Thymus (tissue), 11 donors: ENCODE results near the gene BRIP1. TPM values are rescaled to one million over a fixed set of nuclear protein-coding genes. Genes with fewer than 3 reads are reported as not detected.

Experiments
- DNase-seq, 9 donors: peaks; one replicate each; pipeline ENCODE4 v3.0.0-alpha.2; 2013; ENCODE audit warnings: low spot score in 9 of 9, low read depth in 6 of 9, missing footprints in 1 of 9
- H3K27ac ChIP-seq, 2 donors: one replicate each; pipeline ENCODE4 v1.5.1; 2013; ENCODE audit warnings: control low read depth in 1 of 2, low read depth in 1 of 2, low read length in 1 of 2, mild to moderate bottlenecking in 1 of 2, moderate library complexity in 1 of 2
- H3K27me3 ChIP-seq, 2 donors: one replicate each; pipeline ENCODE4 v1.5.1; 2013; ENCODE audit warnings: low read length in 1 of 2; ENCODE audit not compliant: control insufficient read depth in 2 of 2, insufficient read depth in 1 of 2
- H3K36me3 ChIP-seq, 2 donors: one replicate each; pipeline ENCODE4 v1.5.1; 2013; ENCODE audit warnings: low read length in 1 of 2, mild to moderate bottlenecking in 1 of 2, moderate library complexity in 1 of 2; ENCODE audit not compliant: control insufficient read depth in 2 of 2, insufficient read depth in 2 of 2
- H3K4me1 ChIP-seq, 2 donors: one replicate each; pipeline ENCODE4 v1.5.1; 2013; ENCODE audit warnings: low read length in 2 of 2; ENCODE audit not compliant: control insufficient read depth in 2 of 2, insufficient read depth in 2 of 2
- H3K4me3 ChIP-seq, 2 donors: one replicate each; pipeline ENCODE4 v1.5.1; 2013; ENCODE audit warnings: low read length in 2 of 2, control low read depth in 1 of 2, mild to moderate bottlenecking in 1 of 2
- H3K9me3 ChIP-seq, 2 donors: one replicate each; pipeline ENCODE4 v1.5.1; 2013; ENCODE audit warnings: low read length in 1 of 2, mild to moderate bottlenecking in 1 of 2; ENCODE audit not compliant: control insufficient read depth in 2 of 2, insufficient read depth in 1 of 2
- WGBS: extraction: QIAGEN DNeasy Blood & Tissue Kit; methylation state at CpG from one replicate; pipeline ENCODE4 v1.1.7; 2013; 5-methylcytosine and 5-hydroxymethylcytosine counted together
- polyA plus RNA-seq: library from polyadenylated mRNA; stranded (reverse); fragments of 200-250 nt; gene quantifications from one replicate; pipeline ENCODE4 v1.2.3, GENCODE V29; 2013
- total RNA-seq: library from RNA; stranded (reverse); fragments of 120-200 nt; gene quantifications from one replicate; pipeline ENCODE4 v1.2.4, GENCODE V29; 2013
- donor health status: healthy.

BRIP1 gene
- total and polyA plus RNA-seq, 2 donors: 0.68 to 11.5 TPM

GRCh38 chr17:61849674-61850073 is 13.7 kb downstream of the BRIP1 start:
- no peak overlapping the region for H3K4me3 ChIP-seq
- H3K4me1 ChIP-seq: no peaks in the 10 kb centered on the region
- DNase-seq: no peak
- no peak overlapping the region for H3K27ac ChIP-seq
- H3K36me3 ChIP-seq: peaks cover 5 to 27% of the 10 kb centered on the region in 2 donors
- no peaks in the 10 kb centered on the region for H3K9me3 ChIP-seq
- H3K27me3 ChIP-seq: no peaks in the 10 kb centered on the region

- no peaks in the 10 kb centered on the region for H3K27me3 ChIP-seq
- H3K36me3 ChIP-seq: peaks cover 3 to 30% of the 10 kb centered on the region in 2 donors
- no peak for DNase-seq
- no peaks in the 10 kb centered on the region for H3K4me1 ChIP-seq
- WGBS: 98% methylated on average over 2 of the region's 2 CpGs
- no peaks in the 10 kb centered on the region for H3K9me3 ChIP-seq
- H3K4me3 ChIP-seq: no peak overlapping the region
- H3K27ac ChIP-seq: no peak overlapping the region
These were observed 14.4 kb downstream of the BRIP1 start for GRCh38 chr17:61848896-61849295.

GRCh38 chr17:61848247-61848646 is 15.1 kb downstream of the BRIP1 start:
- no peaks in the 10 kb centered on the region for H3K27me3 ChIP-seq
- no peak overlapping the region for H3K27ac ChIP-seq
- no peak overlapping the region for H3K4me3 ChIP-seq
- H3K9me3 ChIP-seq: no peaks in the 10 kb centered on the region
- DNase-seq: no peak
- WGBS: 94% methylated on average over 2 of the region's 2 CpGs
- H3K36me3 ChIP-seq: peaks cover 3 to 33% of the 10 kb centered on the region in 2 donors
- no peaks in the 10 kb centered on the region for H3K4me1 ChIP-seq

- Histone ChIP-seq H3K4me1 (no peaks in the 10 kb centered on the region), H3K9me3 (no peaks in the 10 kb centered on the region), H3K27me3 (no peaks in the 10 kb centered on the region), H3K4me3 (no peak overlapping the region), H3K36me3 (peaks cover 3 to 34% of the 10 kb centered on the region in 2 donors), H3K27ac (no peak overlapping the region)
- no peak for DNase-seq
- over 99% methylated on average over 3 of the region's 3 CpGs for WGBS
These were observed 15.7 kb downstream of the BRIP1 start for GRCh38 chr17:61847659-61848058.

GRCh38 chr17:61846761-61847375 is 16.5 kb downstream of the BRIP1 start:
- H3K36me3 ChIP-seq: peaks cover 3 to 28% of the 10 kb centered on the region in 2 donors
- 98% methylated on average over 3 of the region's 3 CpGs for WGBS
- no peaks in the 10 kb centered on the region for H3K9me3 ChIP-seq
- H3K4me1 ChIP-seq: no peaks in the 10 kb centered on the region
- H3K27me3 ChIP-seq: no peaks in the 10 kb centered on the region
- H3K4me3 ChIP-seq: no peak overlapping the region
- DNase-seq: no peak
- no peak overlapping the region for H3K27ac ChIP-seq

GRCh38 chr17:61846088-61846487 is 17.2 kb downstream of the BRIP1 start:
- no peaks in the 10 kb centered on the region for H3K27me3 ChIP-seq
- DNase-seq: no peak
- H3K9me3 ChIP-seq: no peaks in the 10 kb centered on the region
- H3K4me1 ChIP-seq: no peaks in the 10 kb centered on the region
- H3K36me3 ChIP-seq: peaks cover 3 to 24% of the 10 kb centered on the region in 2 donors
- 98% methylated on average over 8 of the region's 8 CpGs for WGBS
- no peak overlapping the region for H3K4me3 ChIP-seq
- H3K27ac ChIP-seq: no peak overlapping the region

GRCh38 chr17:61843435-61843834 is 19.9 kb downstream of the BRIP1 start:
- Histone ChIP-seq H3K9me3 (no peaks in the 10 kb centered on the region), H3K4me1 (no peaks in the 10 kb centered on the region), H3K27ac (no peak overlapping the region), H3K27me3 (no peaks in the 10 kb centered on the region), H3K4me3 (no peak overlapping the region), H3K36me3 (peaks cover 3 to 24% of the 10 kb centered on the region in 2 donors)
- DNase-seq: no peak
- whole genome bisulfite sequencing: 100% methylated on average over 1 of the region's 1 CpG

- no peak for DNase-seq
- no peaks in the 10 kb centered on the region for H3K27me3 ChIP-seq
- no peak overlapping the region for H3K4me3 ChIP-seq
- H3K9me3 ChIP-seq: no peaks in the 10 kb centered on the region
- H3K27ac ChIP-seq: no peak overlapping the region
- peaks cover 3 to 22% of the 10 kb centered on the region in 2 donors for H3K36me3 ChIP-seq
- H3K4me1 ChIP-seq: no peaks in the 10 kb centered on the region
- WGBS: 97% methylated on average over 1 of the region's 1 CpG
These were observed 20.4 kb downstream of the BRIP1 start for GRCh38 chr17:61842899-61843298.

- Histone ChIP-seq H3K36me3 (peaks cover 0 to 12% of the 10 kb centered on the region in 2 donors), H3K9me3 (no peaks in the 10 kb centered on the region), H3K4me3 (no peak overlapping the region), H3K27me3 (no peaks in the 10 kb centered on the region), H3K4me1 (no peaks in the 10 kb centered on the region), H3K27ac (no peak overlapping the region)
- no peak for DNase-seq
- 99% methylated on average over 1 of the region's 1 CpG for WGBS
These were observed 24.0 kb downstream of the BRIP1 start for GRCh38 chr17:61839300-61839786.
